H1 (cell line): ENCODE results near the gene CCDC88C.

Experiments
- ATF3 ChIP-seq: IDR thresholded peaks from 2 replicates; pipeline ENCODE4 v1.6.1; 2011; ENCODE audit warnings: low read depth, mild to moderate bottlenecking, low read length; ENCODE audit not compliant: insufficient read depth
- BACH1 ChIP-seq: IDR thresholded peaks from 2 replicates; pipeline ENCODE4 v1.6.1; 2012; ENCODE audit warnings: low read length, improper control_type of control experiment
- BRCA1 ChIP-seq: IDR thresholded peaks from 2 replicates; pipeline ENCODE4 v1.6.1; 2012; ENCODE audit warnings: low read depth, low read length, improper control_type of control experiment
- CTCF ChIP-seq, 3 experiments: IDR thresholded peaks; 1 replicate in 2 of 3; 2 replicates in 1 of 3; pipeline versions ENCODE4 v1.5.1 to v1.6.1; 2011; ENCODE audit warnings: low read length in 3 of 3, mild to moderate bottlenecking in 3 of 3, inconsistent platforms in 2 of 3, low read depth in 1 of 3, moderate library complexity in 1 of 3; ENCODE audit not compliant: insufficient read depth in 1 of 3; ENCODE audit errors: control extremely low read depth in 1 of 3
- EP300 ChIP-seq, 2 experiments: IDR thresholded peaks; 1 replicate in 1 of 2; 2 replicates in 1 of 2; pipeline ENCODE4 v1.6.1; 2011 to 2012; ENCODE audit warnings: low read depth in 2 of 2, low read length in 2 of 2, mild to moderate bottlenecking in 2 of 2, borderline replicate concordance in 1 of 2, inconsistent platforms in 1 of 2, moderate library complexity in 1 of 2
- FOSL1 ChIP-seq: IDR thresholded peaks from 2 replicates; pipeline ENCODE4 v1.6.1; 2011; ENCODE audit warnings: mild to moderate bottlenecking, low read depth, low read length, moderate library complexity; ENCODE audit not compliant: insufficient read depth
- JUN ChIP-seq: IDR thresholded peaks from 2 replicates; pipeline ENCODE4 v1.6.1; 2011; ENCODE audit warnings: low read depth, mild to moderate bottlenecking, improper control_type of control experiment, low read length
- POLR2A ChIP-seq, 2 experiments: IDR thresholded peaks; 1 replicate in 1 of 2; 2 replicates in 1 of 2; pipeline ENCODE4 v1.6.1; 2011; ENCODE audit warnings: low read depth in 2 of 2, low read length in 2 of 2, mild to moderate bottlenecking in 2 of 2; ENCODE audit errors: control extremely low read depth in 1 of 2
- RFX5 ChIP-seq: IDR thresholded peaks from 2 replicates; pipeline ENCODE4 v1.6.1; 2011; ENCODE audit warnings: low read depth, low read length, improper control_type of control experiment, borderline replicate concordance
- RNF2 ChIP-seq: fragments of 200-900, 300-1000 bp; sonication (generic); IDR thresholded peaks from 2 replicates; pipeline ENCODE4 v1.7.1; 2016; ENCODE audit warnings: borderline replicate concordance, low read depth, mild to moderate bottlenecking, antibody characterized with exemption, low read length; ENCODE audit not compliant: poor library complexity, severe bottlenecking; ENCODE audit errors: missing control alignments
- SAP30 ChIP-seq: fragments of 300-600 bp; sonication (generic); IDR thresholded peaks from 2 replicates; pipeline ENCODE4 v1.7.1; 2012; ENCODE audit warnings: low read length, moderate library complexity, mild to moderate bottlenecking, inconsistent platforms; ENCODE audit not compliant: insufficient read depth, insufficient replicate concordance
- SP2 ChIP-seq: IDR thresholded peaks from 2 replicates; pipeline ENCODE4 v1.6.1; 2012; ENCODE audit warnings: mild to moderate bottlenecking, low read length, inconsistent platforms

- TF ChIP-seq BACH1 (no peak), SP2 (no peak), CTCF (IDR thresholded peaks at IDR 0.05; ENCODE audit: control extremely low read depth in 1 of 3, insufficient read depth in 1 of 3, low read depth in 1 of 3, low read length in 3 of 3) (no peak), BRCA1 (no peak), FOSL1 (no peak), ATF3 (no peak), RFX5 (no peak), RNF2 (no peak), EP300 (IDR thresholded peaks at IDR 0.05; ENCODE audit: borderline replicate concordance in 1 of 2, low read depth in 2 of 2, low read length in 2 of 2) (no peak), SAP30 (no peak), POLR2A (IDR thresholded peaks at IDR 0.05; ENCODE audit: control extremely low read depth in 1 of 2, low read depth in 2 of 2, low read length in 2 of 2) (no peak), JUN (no peak)
Measured at GRCh38 chr14:91245029-91245428, 172.6 kb downstream of the CCDC88C start.
